ENCODE measurements around the gene OSBPL10.

The OSBPL10 gene

GRCh38 chr3:31810991-31811433, 170.1 kb downstream of the OSBPL10 start:
- Histone ChIP-seq H2AFZ (ENCODE audit: low read length) (no peak overlapping the region), H3K9ac (ENCODE audit: low read depth, low read length, poor library complexity, severe bottlenecking) (no peak overlapping the region), H3K79me2 (ENCODE audit: insufficient read depth, low read length) (no peaks in the 10 kb centered on the region), H3K4me2 (ENCODE audit: low read depth, low read length, poor library complexity, severe bottlenecking) (no peak overlapping the region), H3K9me3 (ENCODE audit: insufficient read depth, low read depth, low read length) (no peaks in the 10 kb centered on the region), H3K27me3 (ENCODE audit: insufficient read depth, low read length, poor library complexity, severe bottlenecking) (peaks cover 6% of the 10 kb centered on the region), H3F3A (ENCODE audit: low read depth) (no peaks in the 10 kb centered on the region), H3K4me3 (ENCODE audit: low read length, poor library complexity, severe bottlenecking) (no peak overlapping the region), H3K36me3 (ENCODE audit: insufficient read depth, low read length) (no peaks in the 10 kb centered on the region), H4K20me1 (ENCODE audit: insufficient read depth, low read length, poor library complexity, severe bottlenecking) (no peaks in the 10 kb centered on the region), H3K9me2 (replicated peaks; ENCODE audit: low read depth, low read length) (no peaks in the 10 kb centered on the region), H3K4me1 (ENCODE audit: insufficient read depth, low read length, poor library complexity, severe bottlenecking) (no peaks in the 10 kb centered on the region)
- TF ChIP-seq CTCF (conservative IDR thresholded peaks at IDR 0.05; ENCODE audit: low read length) (no peak), EZH2phosphoT487 (IDR thresholded peaks at IDR 0.05; ENCODE audit: borderline replicate concordance) (no peak)

DNA sequence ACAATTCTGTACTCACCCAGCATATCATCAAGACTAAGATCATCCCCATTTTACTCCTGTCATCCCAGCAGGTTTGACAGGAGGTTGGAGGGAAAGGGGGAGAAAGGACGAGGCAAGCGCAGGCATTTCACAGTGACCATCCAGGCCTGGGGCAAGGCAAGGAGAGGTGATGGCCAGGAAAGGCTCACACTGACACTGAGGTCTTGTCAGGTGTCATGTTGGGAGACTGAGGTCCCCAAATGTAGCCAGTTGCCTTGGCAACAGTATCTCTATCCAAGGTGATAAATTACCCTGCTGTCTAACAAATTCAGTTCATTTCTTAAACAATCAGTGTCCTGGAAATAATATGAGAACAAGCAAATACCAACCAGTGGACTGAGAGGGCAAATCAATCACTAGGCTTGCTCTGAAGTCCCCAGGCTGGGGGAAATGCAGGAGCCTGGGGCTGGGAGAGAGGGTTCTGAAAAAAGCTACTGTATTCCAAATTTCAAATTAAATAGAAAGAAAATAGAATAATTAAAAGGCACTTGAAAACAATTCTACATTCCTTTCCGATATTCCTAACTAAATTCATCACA, 172.8 kb downstream of the OSBPL10 start:
- Histone ChIP-seq H3F3A (ENCODE audit: low read depth) (no peaks in the 10 kb centered on the region), H4K20me1 (ENCODE audit: insufficient read depth, low read length, poor library complexity, severe bottlenecking) (no peaks in the 10 kb centered on the region), H3K36me3 (ENCODE audit: insufficient read depth, low read length) (no peaks in the 10 kb centered on the region), H3K27me3 (ENCODE audit: insufficient read depth, low read length, poor library complexity, severe bottlenecking) (peaks cover 6% of the 10 kb centered on the region), H2AFZ (ENCODE audit: low read length) (no peak overlapping the region), H3K4me3 (ENCODE audit: low read length, poor library complexity, severe bottlenecking) (no peak overlapping the region), H3K4me2 (ENCODE audit: low read depth, low read length, poor library complexity, severe bottlenecking) (no peak overlapping the region), H3K4me1 (ENCODE audit: insufficient read depth, low read length, poor library complexity, severe bottlenecking) (no peaks in the 10 kb centered on the region), H3K9me2 (replicated peaks; ENCODE audit: low read depth, low read length) (no peaks in the 10 kb centered on the region), H3K79me2 (ENCODE audit: insufficient read depth, low read length) (no peaks in the 10 kb centered on the region), H3K9me3 (ENCODE audit: insufficient read depth, low read depth, low read length) (no peaks in the 10 kb centered on the region), H3K9ac (ENCODE audit: low read depth, low read length, poor library complexity, severe bottlenecking) (no peak overlapping the region)
- TF ChIP-seq CTCF (conservative IDR thresholded peaks at IDR 0.05; ENCODE audit: low read length) = no peak
- TF ChIP-seq EZH2phosphoT487 (IDR thresholded peaks at IDR 0.05; ENCODE audit: borderline replicate concordance) = no peak

DNA sequence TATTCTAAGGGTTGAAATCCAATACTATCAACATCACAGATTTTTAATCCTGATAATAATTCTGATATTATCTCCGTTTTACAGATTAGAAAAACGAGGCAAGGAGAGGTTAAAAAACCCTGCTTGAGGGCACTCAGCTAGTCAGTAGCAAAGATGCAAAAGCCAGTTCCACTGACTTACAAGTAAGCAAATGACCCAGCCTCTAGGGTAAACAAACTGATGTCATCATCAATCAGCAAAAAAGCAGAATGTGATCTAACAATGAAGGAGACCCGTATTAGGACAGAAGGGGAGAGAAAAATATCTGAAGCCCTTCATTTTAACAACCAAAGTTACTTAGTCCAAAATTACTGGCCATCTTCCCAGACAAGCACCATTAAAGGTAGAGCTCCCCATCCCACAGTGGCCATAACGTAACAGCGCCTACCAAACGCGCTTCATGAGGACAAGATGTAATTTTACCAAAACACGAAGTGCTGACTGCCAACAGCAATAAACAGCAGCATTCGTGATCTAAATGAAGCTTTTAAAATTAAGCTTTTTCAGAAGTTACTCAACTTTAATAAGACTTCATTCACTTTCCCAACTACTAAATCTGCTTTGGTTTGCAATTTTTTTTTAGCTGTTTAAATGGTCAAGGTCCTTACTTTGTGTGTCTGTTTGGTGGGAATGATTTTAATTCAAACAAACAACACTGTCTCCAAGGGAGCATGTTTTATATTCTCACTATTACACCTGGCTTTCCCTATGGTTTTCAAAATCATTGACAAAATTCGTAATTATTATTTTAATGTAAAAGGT, 176.6 kb downstream of the OSBPL10 start:
- Histone ChIP-seq H3K4me2 (ENCODE audit: low read depth, low read length, poor library complexity, severe bottlenecking) (no peak overlapping the region), H4K20me1 (ENCODE audit: insufficient read depth, low read length, poor library complexity, severe bottlenecking) (no peaks in the 10 kb centered on the region), H3K9ac (ENCODE audit: low read depth, low read length, poor library complexity, severe bottlenecking) (no peak overlapping the region), H3F3A (ENCODE audit: low read depth) (no peaks in the 10 kb centered on the region), H3K9me2 (replicated peaks; ENCODE audit: low read depth, low read length) (no peaks in the 10 kb centered on the region), H3K9me3 (ENCODE audit: insufficient read depth, low read depth, low read length) (no peaks in the 10 kb centered on the region), H3K4me3 (ENCODE audit: low read length, poor library complexity, severe bottlenecking) (no peak overlapping the region), H3K27me3 (ENCODE audit: insufficient read depth, low read length, poor library complexity, severe bottlenecking) (peaks cover 6% of the 10 kb centered on the region), H3K36me3 (ENCODE audit: insufficient read depth, low read length) (no peaks in the 10 kb centered on the region), H3K79me2 (ENCODE audit: insufficient read depth, low read length) (no peaks in the 10 kb centered on the region), H3K4me1 (ENCODE audit: insufficient read depth, low read length, poor library complexity, severe bottlenecking) (no peaks in the 10 kb centered on the region), H2AFZ (ENCODE audit: low read length) (no peak overlapping the region)
- TF ChIP-seq EZH2phosphoT487 (IDR thresholded peaks at IDR 0.05; ENCODE audit: borderline replicate concordance) (no peak), CTCF (conservative IDR thresholded peaks at IDR 0.05; ENCODE audit: low read length) (no peak)

Data from Loucy (cell line).